Measurements from ENCODE around the gene SYNDIG1L. TPM values are rescaled to one million over a fixed set of nuclear protein-coding genes. Genes with fewer than 3 reads are reported as not detected.

SYNDIG1L gene
- total RNA-seq: not detected in 2 replicates

GRCh38 chr14:74426202-74426582, at the start of gene SYNDIG1L:
SYNDIG1L (minus strand) TSS chr14:74426210; CDS start chr14:74409744, 16,466 bp downstream.

Other genes with a start within 250 kb of the SYNDIG1L start
- gene VSX2, start 186.8 kb downstream of the SYNDIG1L start, total RNA-seq: not detected in 2 replicates
- gene ABCD4, start 123.3 kb downstream of the SYNDIG1L start, total RNA-seq: 44.0 and 49.3 TPM in 2 replicates
- not detected in 2 replicates for gene VRTN, start 77.7 kb downstream of the SYNDIG1L start, total RNA-seq
- 207 and 218 TPM in 2 replicates for gene NPC2, start 67.1 kb upstream of the SYNDIG1L start, total RNA-seq
- gene ISCA2, start 67.6 kb upstream of the SYNDIG1L start, total RNA-seq: 12.6 and 16.3 TPM in 2 replicates
- 243 and 301 TPM in 2 replicates for gene LTBP2, start 186.0 kb upstream of the SYNDIG1L start, total RNA-seq

Data from vein endothelial cell (primary cell).